Ascending aorta (tissue), 2 donors: ENCODE data around the gene EDNRA. TPM values are rescaled to one million over a fixed set of nuclear protein-coding genes. Genes with fewer than 3 reads are reported as not detected.

Experiments used
- DNase-seq, 2 donors: peaks; one replicate each; pipeline ENCODE4 v3.0.0-alpha.2; 2019; ENCODE audit warnings: low spot score in 2 of 2
- H3K27ac ChIP-seq, 2 donors: fragments of 200-600 bp; sonication (generic); one replicate each; pipeline ENCODE4 v1.5.1; 2016 to 2017; ENCODE audit warnings: mild to moderate bottlenecking in 1 of 2
- H3K27me3 ChIP-seq: fragments of 200-600 bp; sonication (generic); one replicate; pipeline ENCODE4 v1.5.1; 2017
- H3K36me3 ChIP-seq, 2 donors: fragments of 200-600 bp; sonication (generic); one replicate each; pipeline ENCODE4 v1.5.1; 2016
- H3K4me1 ChIP-seq, 2 donors: fragments of 200-600 bp; sonication (generic); one replicate each; pipeline ENCODE4 v1.5.1; 2016 to 2017; ENCODE audit warnings: mild to moderate bottlenecking in 1 of 2
- H3K4me3 ChIP-seq, 2 donors: fragments of 200-600 bp; sonication (generic); one replicate each; pipeline ENCODE4 v1.5.1; 2016 to 2017; ENCODE audit warnings: mild to moderate bottlenecking in 1 of 2
- H3K9me3 ChIP-seq, 2 donors: fragments of 200-600 bp; sonication (generic); one replicate each; pipeline ENCODE4 v1.5.1; 2016
- CTCF ChIP-seq, 3 experiments: fragments of 200-600 bp in 2 of 3; fragments of 450-650 bp in 1 of 3; sonication (generic) in 2 of 3; IDR thresholded peaks; one replicate each; pipeline ENCODE4 v1.5.1; 2016 to 2019; ENCODE audit warnings: antibody characterized with exemption in 3 of 3, mild to moderate bottlenecking in 1 of 3, moderate library complexity in 1 of 3
- intact Hi-C: fragments of 100-400 bp; cut with DNase I; formaldehyde crosslinking; loops from one replicate; pipeline ENCODE4 v1.15.1; 2023
- total RNA-seq: library from RNA; depleted of rRNA; stranded (reverse); fragments of >200 nt; gene quantifications from one replicate; pipeline ENCODE4 v1.1.0, GENCODE V29; 2016

Gene EDNRA
- total RNA-seq, 1 donor from 2014 or later: 31.4 TPM

- TF ChIP-seq CTCF (IDR thresholded peaks at IDR 0.05): no peak
- H3K4me3 ChIP-seq: no peak overlapping the region
- H3K36me3 ChIP-seq: no peaks in the 10 kb centered on the region
- intact Hi-C loops: no loop called here
- no peak for DNase-seq
- no peaks in the 10 kb centered on the region for H3K9me3 ChIP-seq
- H3K4me1 ChIP-seq: peaks cover 0 to 18% of the 10 kb centered on the region in 2 donors
- H3K27me3 ChIP-seq: no peaks in the 10 kb centered on the region
- peak overlapping the region; percentile 57 to 69 for H3K27ac ChIP-seq
These were observed 67.4 kb downstream of the EDNRA start for GRCh38 chr4:147548256-147548655.

GRCh38 chr4:147550626-147551246 lies 69.8 kb downstream of the EDNRA start:
- Histone ChIP-seq H3K27me3 (no peaks in the 10 kb centered on the region), H3K4me3 (peak overlapping the region in 1 of 2 donors; percentile 6), H3K36me3 (no peaks in the 10 kb centered on the region), H3K27ac (peak overlapping the region; percentile 28), H3K4me1 (peaks cover 0 to 18% of the 10 kb centered on the region in 2 donors), H3K9me3 (no peaks in the 10 kb centered on the region)
- TF ChIP-seq CTCF (IDR thresholded peaks at IDR 0.05): no peak
- peak; percentile 39 to 69 for DNase-seq
- intact Hi-C loops: no loop called here

GRCh38 chr4:147560625-147561024 lies 79.7 kb downstream of the EDNRA start:
- no peaks in the 10 kb centered on the region for H3K4me1 ChIP-seq
- H3K36me3 ChIP-seq: no peaks in the 10 kb centered on the region
- no peaks in the 10 kb centered on the region for H3K27me3 ChIP-seq
- no peak for DNase-seq
- TF ChIP-seq CTCF (IDR thresholded peaks at IDR 0.05): no peak
- no peak overlapping the region for H3K27ac ChIP-seq
- peaks cover 0 to 6% of the 10 kb centered on the region in 2 donors for H3K9me3 ChIP-seq
- intact Hi-C loops: no loop called here
- H3K4me3 ChIP-seq: no peak overlapping the region

- no peak for TF ChIP-seq CTCF (IDR thresholded peaks at IDR 0.05)
- no peak for DNase-seq
- no peak overlapping the region for H3K27ac ChIP-seq
- no peaks in the 10 kb centered on the region for H3K27me3 ChIP-seq
- H3K36me3 ChIP-seq: no peaks in the 10 kb centered on the region
- H3K9me3 ChIP-seq: peaks cover 0 to 11% of the 10 kb centered on the region in 2 donors
- intact Hi-C loops: no loop called here
- H3K4me1 ChIP-seq: no peaks in the 10 kb centered on the region
- no peak overlapping the region for H3K4me3 ChIP-seq
These were observed 85.9 kb downstream of the EDNRA start for GRCh38 chr4:147566762-147567161.

GRCh38 chr4:147567276-147567675 lies 86.4 kb downstream of the EDNRA start:
- no peak for DNase-seq
- Histone ChIP-seq H3K4me3 (no peak overlapping the region), H3K9me3 (peaks cover 0 to 11% of the 10 kb centered on the region in 2 donors), H3K27me3 (no peaks in the 10 kb centered on the region), H3K36me3 (no peaks in the 10 kb centered on the region), H3K4me1 (no peaks in the 10 kb centered on the region), H3K27ac (no peak overlapping the region)
- intact Hi-C loops: no loop called here
- no peak for TF ChIP-seq CTCF (IDR thresholded peaks at IDR 0.05)
